GM12878 (cell line): ENCODE measurements around the gene ELFN2.

Experiments used
- BCLAF1 ChIP-seq: fragments of 450-650 bp; IDR thresholded peaks from 2 replicates; pipeline ENCODE4 v1.6.1; 2017; ENCODE audit warnings: antibody characterized with exemption, mild to moderate bottlenecking, moderate library complexity
- CTCF ChIP-seq, 3 experiments: IDR thresholded peaks in 2 of 3; conservative IDR thresholded peaks in 1 of 3; 2 replicates each; pipeline ENCODE4 v1.5.1; 2011; ENCODE audit warnings: low read depth in 3 of 3, low read length in 3 of 3, mild to moderate bottlenecking in 3 of 3, control low read depth in 2 of 3, moderate library complexity in 2 of 3, inconsistent platforms in 1 of 3, mixed read lengths in 1 of 3; ENCODE audit not compliant: control insufficient read depth in 2 of 3, insufficient read depth in 1 of 3; ENCODE audit errors: extremely low read depth in 1 of 3
- E2F8 ChIP-seq: fragments of 450-650 bp; IDR thresholded peaks from 2 replicates; pipeline ENCODE4 v1.6.1; 2018; ENCODE audit warnings: mild to moderate bottlenecking, low read depth, moderate library complexity; ENCODE audit not compliant: partially characterized antibody
- ELK1 ChIP-seq: IDR thresholded peaks from 2 replicates; pipeline ENCODE4 v1.6.1; 2012; ENCODE audit warnings: low read depth, low read length, improper control_type of control experiment
- EZH2 ChIP-seq: IDR thresholded peaks from 2 replicates; pipeline ENCODE4 v1.6.1; 2012; ENCODE audit warnings: low read depth, mild to moderate bottlenecking, control low read depth, inconsistent platforms, low read length, borderline replicate concordance; ENCODE audit not compliant: control insufficient read depth
- KLF5 ChIP-seq: fragments of 450-650 bp; IDR thresholded peaks from 2 replicates; pipeline ENCODE4 v1.6.1; 2014; ENCODE audit warnings: mild to moderate bottlenecking; ENCODE audit not compliant: partially characterized antibody
- REST ChIP-seq: IDR thresholded peaks from 2 replicates; pipeline ENCODE4 v1.6.1; 2012; ENCODE audit warnings: mild to moderate bottlenecking, low read depth, low read length
- SIX5 ChIP-seq: IDR thresholded peaks from 2 replicates; pipeline ENCODE4 v1.6.1; 2011; ENCODE audit warnings: mild to moderate bottlenecking, low read depth, low read length, moderate library complexity; ENCODE audit not compliant: severe bottlenecking
- TCF7 ChIP-seq: IDR thresholded peaks from 2 replicates; pipeline ENCODE4 v1.6.1; 2014; ENCODE audit warnings: antibody characterized with exemption, borderline replicate concordance
- USF1 ChIP-seq: IDR thresholded peaks from 2 replicates; pipeline ENCODE4 v1.6.1; 2011; ENCODE audit warnings: borderline replicate concordance, low read depth, mild to moderate bottlenecking, moderate library complexity, mixed read lengths, low read length; ENCODE audit not compliant: insufficient read depth; ENCODE audit errors: extremely low read length
- ZSCAN29 ChIP-seq: fragments of 450-650 bp; IDR thresholded peaks from 2 replicates; pipeline ENCODE4 v1.6.1; 2017; ENCODE audit warnings: mild to moderate bottlenecking, moderate library complexity

- no peak for TF ChIP-seq CTCF (IDR thresholded peaks at IDR 0.05 in 2 of 3, conservative IDR thresholded peaks at IDR 0.05 in 1 of 3; ENCODE audit: control insufficient read depth in 2 of 3, extremely low read depth in 1 of 3, insufficient read depth in 1 of 3, low read depth in 3 of 3, low read length in 3 of 3)
- TF ChIP-seq TCF7, result no peak
- TF ChIP-seq ELK1, result no peak
- no peak for TF ChIP-seq USF1
- no peak for TF ChIP-seq REST
- no peak for TF ChIP-seq ZSCAN29
- no peak for TF ChIP-seq BCLAF1
- no peak for TF ChIP-seq SIX5
- no peak for TF ChIP-seq KLF5
- TF ChIP-seq EZH2, result no peak
- no peak for TF ChIP-seq E2F8
Measured at GRCh38 chr22:37358917-37359316, 68.4 kb downstream of the ELFN2 start.
